Measurements from ENCODE around the gene SEMA5B. TPM values are rescaled to one million over a fixed set of nuclear protein-coding genes. Genes with fewer than 3 reads are reported as not detected.
A peak's percentile ranks its signal among the peaks of the same experiment; 100 is the strongest.

SEMA5B gene, protein sequence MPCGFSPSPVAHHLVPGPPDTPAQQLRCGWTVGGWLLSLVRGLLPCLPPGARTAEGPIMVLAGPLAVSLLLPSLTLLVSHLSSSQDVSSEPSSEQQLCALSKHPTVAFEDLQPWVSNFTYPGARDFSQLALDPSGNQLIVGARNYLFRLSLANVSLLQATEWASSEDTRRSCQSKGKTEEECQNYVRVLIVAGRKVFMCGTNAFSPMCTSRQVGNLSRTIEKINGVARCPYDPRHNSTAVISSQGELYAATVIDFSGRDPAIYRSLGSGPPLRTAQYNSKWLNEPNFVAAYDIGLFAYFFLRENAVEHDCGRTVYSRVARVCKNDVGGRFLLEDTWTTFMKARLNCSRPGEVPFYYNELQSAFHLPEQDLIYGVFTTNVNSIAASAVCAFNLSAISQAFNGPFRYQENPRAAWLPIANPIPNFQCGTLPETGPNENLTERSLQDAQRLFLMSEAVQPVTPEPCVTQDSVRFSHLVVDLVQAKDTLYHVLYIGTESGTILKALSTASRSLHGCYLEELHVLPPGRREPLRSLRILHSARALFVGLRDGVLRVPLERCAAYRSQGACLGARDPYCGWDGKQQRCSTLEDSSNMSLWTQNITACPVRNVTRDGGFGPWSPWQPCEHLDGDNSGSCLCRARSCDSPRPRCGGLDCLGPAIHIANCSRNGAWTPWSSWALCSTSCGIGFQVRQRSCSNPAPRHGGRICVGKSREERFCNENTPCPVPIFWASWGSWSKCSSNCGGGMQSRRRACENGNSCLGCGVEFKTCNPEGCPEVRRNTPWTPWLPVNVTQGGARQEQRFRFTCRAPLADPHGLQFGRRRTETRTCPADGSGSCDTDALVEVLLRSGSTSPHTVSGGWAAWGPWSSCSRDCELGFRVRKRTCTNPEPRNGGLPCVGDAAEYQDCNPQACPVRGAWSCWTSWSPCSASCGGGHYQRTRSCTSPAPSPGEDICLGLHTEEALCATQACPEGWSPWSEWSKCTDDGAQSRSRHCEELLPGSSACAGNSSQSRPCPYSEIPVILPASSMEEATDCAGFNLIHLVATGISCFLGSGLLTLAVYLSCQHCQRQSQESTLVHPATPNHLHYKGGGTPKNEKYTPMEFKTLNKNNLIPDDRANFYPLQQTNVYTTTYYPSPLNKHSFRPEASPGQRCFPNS
- polyA plus RNA-seq (3.8 and 7.0 TPM in 2 replicates), polyA minus RNA-seq (3.1 and 4.1 TPM in 2 replicates)

DNA sequence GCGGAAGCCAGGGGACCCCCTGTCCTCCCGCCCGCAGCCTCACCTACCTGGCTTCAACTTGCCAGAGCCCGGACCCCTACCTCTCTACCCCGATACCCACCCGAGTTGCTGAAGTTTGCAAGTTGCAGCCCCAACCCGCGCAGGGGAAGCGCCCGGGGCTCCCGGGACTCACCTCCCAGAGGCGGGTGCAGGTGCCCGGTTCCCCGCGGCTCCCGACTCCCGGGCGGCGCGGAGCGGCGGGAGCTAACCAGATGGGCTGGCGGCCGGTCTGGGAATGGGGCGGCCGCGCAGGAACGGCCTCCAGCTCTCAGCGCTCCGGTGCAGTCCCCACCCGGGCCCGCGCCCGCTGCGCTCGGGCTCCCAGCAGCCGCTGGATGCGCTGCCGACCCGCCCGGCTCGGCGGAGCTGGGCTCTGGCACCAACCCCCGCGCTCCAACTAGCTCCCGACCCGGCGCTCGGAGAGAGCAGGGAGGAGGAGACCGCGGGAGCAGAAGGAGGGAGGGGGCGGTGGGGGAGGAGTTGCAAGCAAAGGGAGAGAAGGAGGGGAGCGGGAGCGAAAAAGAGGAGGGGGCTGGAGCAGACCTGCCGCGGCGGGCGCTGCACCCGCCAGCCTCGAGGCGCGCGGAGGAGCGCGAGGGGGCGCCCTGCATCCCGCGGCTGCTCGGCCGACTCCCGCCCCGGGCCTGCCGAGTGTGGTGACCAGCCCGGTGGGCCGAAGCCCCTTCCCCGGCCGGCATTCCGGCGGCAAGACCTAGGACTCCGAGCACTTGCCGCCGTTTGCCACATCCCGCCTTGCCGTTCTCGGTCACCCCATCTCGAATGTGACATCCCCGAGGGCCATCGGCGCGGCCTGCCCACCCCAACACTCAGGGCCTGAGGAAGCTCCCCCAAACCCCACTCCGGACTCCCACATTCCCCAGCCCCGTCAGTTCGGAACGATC, at the start of gene SEMA5B:
Gene SEMA5B, minus strand, starts transcription at position 472 of the 941 bp plus-strand sequence. CDS start 66,500 bp downstream, outside the sequence.
- Histone ChIP-seq H3K79me2 (replicated peaks; ENCODE audit: insufficient read depth, low read length) (no peaks in the 10 kb centered on the region), H3K9me3 (ENCODE audit: low read length) (no peaks in the 10 kb centered on the region), H3K9ac (ENCODE audit: low read length) (peak within 1 kb of the TSS; percentile 69), H3K4me2 (ENCODE audit: low read length) (peak within 1 kb of the TSS; percentile 72), H3K4me3 (ENCODE audit: low read length) (peak within 1 kb of the TSS; percentile 93), H3K27ac (ENCODE audit: low read length) (no peak within 1 kb of the TSS), H3K36me3 (ENCODE audit: insufficient read depth, low read length) (no peaks in the 10 kb centered on the region), H2AFZ (ENCODE audit: low read depth, low read length) (peak within 1 kb of the TSS; percentile 74), H4K20me1 (ENCODE audit: insufficient read depth) (no peaks in the 10 kb centered on the region), H3K9me2 (ENCODE audit: insufficient read depth, low read length) (no peaks in the 10 kb centered on the region), H3F3A (ENCODE audit: insufficient read depth, low read length, poor library complexity, severe bottlenecking) (no peaks in the 10 kb centered on the region), H3K27me3 (ENCODE audit: insufficient read depth, low read depth, low read length) (peaks cover 17% of the 10 kb centered on the region)
- TF ChIP-seq POLR2AphosphoS5 (IDR thresholded peaks at IDR 0.05) (peak; percentile 23), TAF1 (IDR thresholded peaks at IDR 0.05; ENCODE audit: low read depth) (peak; percentile 24), MXI1 (conservative IDR thresholded peaks at IDR 0.05; ENCODE audit: poor library complexity, severe bottlenecking) (peak; percentile 19), EZH2 (IDR thresholded peaks at IDR 0.05; ENCODE audit: borderline replicate concordance, insufficient read depth, low read length, poor library complexity, severe bottlenecking) (no peak), RAD21 (conservative IDR thresholded peaks at IDR 0.05) (peak; percentile 57), SMC3 (conservative IDR thresholded peaks at IDR 0.05; ENCODE audit: poor library complexity) (peak; percentile 68), EP300 (conservative IDR thresholded peaks at IDR 0.05; ENCODE audit: poor library complexity, severe bottlenecking) (peak; percentile 17)
- TF ChIP-seq, protein P1, sequence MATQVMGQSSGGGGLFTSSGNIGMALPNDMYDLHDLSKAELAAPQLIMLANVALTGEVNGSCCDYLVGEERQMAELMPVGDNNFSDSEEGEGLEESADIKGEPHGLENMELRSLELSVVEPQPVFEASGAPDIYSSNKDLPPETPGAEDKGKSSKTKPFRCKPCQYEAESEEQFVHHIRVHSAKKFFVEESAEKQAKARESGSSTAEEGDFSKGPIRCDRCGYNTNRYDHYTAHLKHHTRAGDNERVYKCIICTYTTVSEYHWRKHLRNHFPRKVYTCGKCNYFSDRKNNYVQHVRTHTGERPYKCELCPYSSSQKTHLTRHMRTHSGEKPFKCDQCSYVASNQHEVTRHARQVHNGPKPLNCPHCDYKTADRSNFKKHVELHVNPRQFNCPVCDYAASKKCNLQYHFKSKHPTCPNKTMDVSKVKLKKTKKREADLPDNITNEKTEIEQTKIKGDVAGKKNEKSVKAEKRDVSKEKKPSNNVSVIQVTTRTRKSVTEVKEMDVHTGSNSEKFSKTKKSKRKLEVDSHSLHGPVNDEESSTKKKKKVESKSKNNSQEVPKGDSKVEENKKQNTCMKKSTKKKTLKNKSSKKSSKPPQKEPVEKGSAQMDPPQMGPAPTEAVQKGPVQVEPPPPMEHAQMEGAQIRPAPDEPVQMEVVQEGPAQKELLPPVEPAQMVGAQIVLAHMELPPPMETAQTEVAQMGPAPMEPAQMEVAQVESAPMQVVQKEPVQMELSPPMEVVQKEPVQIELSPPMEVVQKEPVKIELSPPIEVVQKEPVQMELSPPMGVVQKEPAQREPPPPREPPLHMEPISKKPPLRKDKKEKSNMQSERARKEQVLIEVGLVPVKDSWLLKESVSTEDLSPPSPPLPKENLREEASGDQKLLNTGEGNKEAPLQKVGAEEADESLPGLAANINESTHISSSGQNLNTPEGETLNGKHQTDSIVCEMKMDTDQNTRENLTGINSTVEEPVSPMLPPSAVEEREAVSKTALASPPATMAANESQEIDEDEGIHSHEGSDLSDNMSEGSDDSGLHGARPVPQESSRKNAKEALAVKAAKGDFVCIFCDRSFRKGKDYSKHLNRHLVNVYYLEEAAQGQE (IDR thresholded peaks at IDR 0.05; ENCODE audit: borderline replicate concordance): no peak
- TF ChIP-seq, protein P2, sequence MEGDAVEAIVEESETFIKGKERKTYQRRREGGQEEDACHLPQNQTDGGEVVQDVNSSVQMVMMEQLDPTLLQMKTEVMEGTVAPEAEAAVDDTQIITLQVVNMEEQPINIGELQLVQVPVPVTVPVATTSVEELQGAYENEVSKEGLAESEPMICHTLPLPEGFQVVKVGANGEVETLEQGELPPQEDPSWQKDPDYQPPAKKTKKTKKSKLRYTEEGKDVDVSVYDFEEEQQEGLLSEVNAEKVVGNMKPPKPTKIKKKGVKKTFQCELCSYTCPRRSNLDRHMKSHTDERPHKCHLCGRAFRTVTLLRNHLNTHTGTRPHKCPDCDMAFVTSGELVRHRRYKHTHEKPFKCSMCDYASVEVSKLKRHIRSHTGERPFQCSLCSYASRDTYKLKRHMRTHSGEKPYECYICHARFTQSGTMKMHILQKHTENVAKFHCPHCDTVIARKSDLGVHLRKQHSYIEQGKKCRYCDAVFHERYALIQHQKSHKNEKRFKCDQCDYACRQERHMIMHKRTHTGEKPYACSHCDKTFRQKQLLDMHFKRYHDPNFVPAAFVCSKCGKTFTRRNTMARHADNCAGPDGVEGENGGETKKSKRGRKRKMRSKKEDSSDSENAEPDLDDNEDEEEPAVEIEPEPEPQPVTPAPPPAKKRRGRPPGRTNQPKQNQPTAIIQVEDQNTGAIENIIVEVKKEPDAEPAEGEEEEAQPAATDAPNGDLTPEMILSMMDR (IDR thresholded peaks at IDR 0.05; ENCODE audit: poor library complexity, severe bottlenecking): peak; percentile 78
